HCT116 (cell line): ENCODE data around the gene CLDN10. TPM values are rescaled to one million over a fixed set of nuclear protein-coding genes. Genes with fewer than 3 reads are reported as not detected.

ENCODE experiments used
- ATAC-seq: fragments of 200-7000 bp; cut with Tn5 transposase; 2 replicates; pipeline ENCODE4 v1.9.1; 2020; ENCODE audit warnings: mild to moderate bottlenecking, moderate library complexity
- Bru-seq: library from RNA; stranded (reverse); fragments of 400-500 nt; gene quantifications from one replicate; lab custom pipeline; 2021; lab: Mats Ljungman, UMichigan
- BruChase-seq, 2 experiments: library from RNA; stranded (reverse); fragments of 400-500 nt; gene quantifications; one replicate each; lab custom pipeline; 2021; lab: Mats Ljungman, UMichigan
- BruUV-seq: library from RNA; stranded (reverse); fragments of 400-500 nt; replicated peaks from 2 replicates; lab custom pipeline; 2021; lab: Mats Ljungman, UMichigan
- CTCF ChIA-PET: fragments of 300-600 bp; sonication (Branson Sonifier 250); formaldehyde crosslinking; loops from one replicate; lab custom pipeline; 2021; ENCODE audit warnings: antibody characterized with exemption; lab: Charles Lee
- POLR2A ChIA-PET: fragments of 300-600, 350-600 bp; sonication (Branson Sonifier 250); formaldehyde crosslinking; loops from one replicate; lab custom pipeline; 2021; ENCODE audit warnings: antibody characterized with exemption; lab: Charles Lee
- RAD21 ChIA-PET, 2 experiments: fragments of 300-600 bp; sonication (Branson Sonifier 250); formaldehyde crosslinking; loops; one replicate each; lab custom pipeline; 2023; ENCODE audit warnings: low total read pairs in 2 of 2; ENCODE audit not compliant: uncharacterized antibody in 2 of 2, unreplicated experiment in 2 of 2, low non-redundant PET in 1 of 2; lab: Charles Lee
- DNase-seq: peaks from one replicate; pipeline ENCODE4 v3.0.0-alpha.2; 2010; ENCODE audit warnings: low read depth, low spot score
- H2AFZ ChIP-seq: fragments of 200-600 bp; shearing (Covaris generic), sonication (generic); 2 replicates; pipeline ENCODE4 v1.6.1; 2017; ENCODE audit warnings: low read depth, mixed run types, mixed read lengths, antibody characterized with exemption, low read length; ENCODE audit not compliant: poor library complexity, severe bottlenecking
- H3K27ac ChIP-seq: 2 replicates; pipeline ENCODE4 v1.5.1; 2012; ENCODE audit warnings: low read depth, low read length
- H3K27me3 ChIP-seq: fragments of 200-600 bp; sonication (generic); 2 replicates; pipeline ENCODE4 v1.6.1; 2016; ENCODE audit warnings: mixed run types, low read length, mixed read lengths; ENCODE audit not compliant: insufficient read depth
- H3K36me3 ChIP-seq, 2 experiments: fragments of 200-500 bp in 1 of 2; fragments of 200-600 bp in 1 of 2; sonication (Bioruptor generic) in 1 of 2; sonication (generic) in 1 of 2; 2 replicates each; pipeline versions ENCODE4 v1.5.1 to v1.6.1; 2014 to 2016; ENCODE audit warnings: low read length in 2 of 2, inconsistent platforms in 1 of 2, mixed read lengths in 1 of 2, mixed run types in 1 of 2; ENCODE audit not compliant: insufficient read depth in 2 of 2, control insufficient read depth in 1 of 2
- H3K4me1 ChIP-seq, 2 experiments: fragments of 200-600 bp in 1 of 2; sonication (generic) in 1 of 2; 2 replicates each; pipeline versions ENCODE4 v1.5.1 to v1.6.1; 2012 to 2017; ENCODE audit warnings: low read length in 2 of 2, inconsistent platforms in 1 of 2, mild to moderate bottlenecking in 1 of 2, mixed read lengths in 1 of 2, mixed run types in 1 of 2, moderate library complexity in 1 of 2; ENCODE audit not compliant: insufficient read depth in 2 of 2, control insufficient read depth in 1 of 2
- H3K4me2 ChIP-seq: fragments of 200-600 bp; sonication (generic); 2 replicates; pipeline ENCODE4 v1.6.1; 2017; ENCODE audit warnings: mixed run types, low read length, mixed read lengths
- H3K4me3 ChIP-seq, 2 experiments: fragments of 200-600 bp in 1 of 2; sonication (generic) in 1 of 2; replicated peaks in 1 of 2; 2 replicates each; pipeline ENCODE4 v1.5.1; 2011 to 2016; ENCODE audit warnings: low read length in 2 of 2, control low read depth in 1 of 2, low read depth in 1 of 2, mild to moderate bottlenecking in 1 of 2, mixed read lengths in 1 of 2, mixed run types in 1 of 2
- H3K79me2 ChIP-seq: fragments of 200-600 bp; sonication (generic); 2 replicates; pipeline ENCODE4 v1.6.1; 2017; ENCODE audit warnings: mild to moderate bottlenecking, mixed run types, low read length, moderate library complexity, mixed read lengths; ENCODE audit not compliant: insufficient read depth
- H3K9ac ChIP-seq: fragments of 200-600 bp; sonication (generic); 2 replicates; pipeline ENCODE4 v1.6.1; 2016; ENCODE audit warnings: low read length, mixed read lengths
- H3K9me2 ChIP-seq: fragments of 200-600 bp; sonication (generic), shearing (Covaris generic); 2 replicates; pipeline ENCODE4 v1.6.1; 2017; ENCODE audit warnings: mixed run types, mild to moderate bottlenecking, moderate library complexity; ENCODE audit not compliant: insufficient read depth
- H3K9me3 ChIP-seq, 2 experiments: fragments of 200-500 bp in 1 of 2; fragments of 200-600 bp in 1 of 2; sonication (Bioruptor generic) in 1 of 2; sonication (generic) in 1 of 2; 2 replicates each; pipeline ENCODE4 v1.6.1; 2014 to 2017; ENCODE audit warnings: low read length in 2 of 2, mixed read lengths in 2 of 2, inconsistent platforms in 1 of 2, low read depth in 1 of 2, mild to moderate bottlenecking in 1 of 2, mixed run types in 1 of 2, moderate library complexity in 1 of 2; ENCODE audit not compliant: control insufficient read depth in 1 of 2, insufficient read depth in 1 of 2
- H4K20me1 ChIP-seq: fragments of 200-600 bp; sonication (generic), shearing (Covaris generic); 2 replicates; pipeline ENCODE4 v1.6.1; 2017; ENCODE audit warnings: mixed run types, mild to moderate bottlenecking, moderate library complexity; ENCODE audit not compliant: insufficient read depth
- CBX3 ChIP-seq: IDR thresholded peaks from 2 replicates; pipeline ENCODE4 v1.6.1; 2012; ENCODE audit warnings: low read depth
- CEBPB ChIP-seq: IDR thresholded peaks from 2 replicates; pipeline ENCODE4 v1.6.1; 2012; ENCODE audit warnings: low read depth
- EGR1 ChIP-seq: IDR thresholded peaks from 2 replicates; pipeline ENCODE4 v1.6.1; 2012; ENCODE audit warnings: low read depth
- ELF1 ChIP-seq: IDR thresholded peaks from 2 replicates; pipeline ENCODE4 v1.6.1; 2012; ENCODE audit warnings: low read depth, borderline replicate concordance
- EZH2phosphoT487 ChIP-seq: fragments of 200-600 bp; IDR thresholded peaks from 2 replicates; pipeline ENCODE4 v1.6.1; 2018; ENCODE audit warnings: antibody characterized with exemption, borderline replicate concordance
- JUND ChIP-seq: IDR thresholded peaks from 2 replicates; pipeline ENCODE4 v1.6.1; 2012
- POLR2A ChIP-seq: IDR thresholded peaks from 2 replicates; pipeline ENCODE4 v1.7.0; 2011; ENCODE audit warnings: borderline replicate concordance; ENCODE audit not compliant: insufficient read depth, insufficient read length; ENCODE audit errors: extremely low read depth
- POLR2AphosphoS5 ChIP-seq: IDR thresholded peaks from 2 replicates; pipeline ENCODE4 v1.6.1; 2011; ENCODE audit warnings: mild to moderate bottlenecking, low read depth, low read length, moderate library complexity
- RAD21 ChIP-seq: IDR thresholded peaks from 2 replicates; pipeline ENCODE4 v1.6.1; 2012; ENCODE audit warnings: low read depth, mild to moderate bottlenecking
- SIN3A ChIP-seq: IDR thresholded peaks from 2 replicates; pipeline ENCODE4 v1.6.1; 2012; ENCODE audit warnings: low read depth
- SRF ChIP-seq: IDR thresholded peaks from 2 replicates; pipeline ENCODE4 v1.6.1; 2012; ENCODE audit warnings: low read depth
- TCF7L2 ChIP-seq: IDR thresholded peaks from 2 replicates; pipeline ENCODE4 v1.7.0; 2011; ENCODE audit warnings: borderline replicate concordance, inconsistent platforms; ENCODE audit not compliant: insufficient read depth, insufficient read length; ENCODE audit errors: extremely low read depth
- YY1 ChIP-seq: IDR thresholded peaks from 2 replicates; pipeline ENCODE4 v1.6.1; 2011; ENCODE audit warnings: low read length, low read depth, moderate library complexity, mild to moderate bottlenecking; ENCODE audit not compliant: insufficient replicate concordance; ENCODE audit errors: extremely low read depth
- ZFX ChIP-seq: fragments of 450-650 bp; IDR thresholded peaks from 2 replicates; pipeline ENCODE4 v1.6.1; 2017
- ZNF274 ChIP-seq: fragments of 200-500 bp; sonication (Bioruptor generic); IDR thresholded peaks from 2 replicates; pipeline ENCODE4 v1.6.1; 2014; ENCODE audit warnings: mild to moderate bottlenecking, low read depth, low read length, inconsistent platforms
- intact Hi-C: fragments of 100-400 bp; cut with micrococcal nuclease; formaldehyde crosslinking; loops from 2 replicates; pipeline ENCODE4 v1.10.0; 2022
- long read RNA-seq: library from polyadenylated mRNA; unstranded; transcript quantifications from one replicate; pipeline ENCODE4 v2.0.0, GENCODE V29; 2021; ENCODE audit not compliant: unreplicated experiment
- polyA plus RNA-seq: library from polyadenylated mRNA; unstranded; fragments of >200 nt; gene quantifications from 2 replicates; pipeline ENCODE4 v1.2.1, GENCODE V29; 2012; ENCODE audit warnings: missing spikeins
- total RNA-seq: library from RNA; stranded (reverse); gene quantifications from one replicate; pipeline ENCODE4 v1.2.1, GENCODE V29; 2021; ENCODE audit not compliant: unreplicated experiment
- TF ChIP-seq, protein P1 (sequence below): IDR thresholded peaks from 2 replicates; pipeline ENCODE4 v1.6.1; 2012
- TF ChIP-seq, protein P2 (sequence below): IDR thresholded peaks from 2 replicates; pipeline ENCODE4 v1.6.1; 2011; ENCODE audit warnings: mild to moderate bottlenecking, low read length, moderate library complexity; ENCODE audit not compliant: insufficient replicate concordance; ENCODE audit errors: extremely low read depth

The CLDN10 gene, protein sequence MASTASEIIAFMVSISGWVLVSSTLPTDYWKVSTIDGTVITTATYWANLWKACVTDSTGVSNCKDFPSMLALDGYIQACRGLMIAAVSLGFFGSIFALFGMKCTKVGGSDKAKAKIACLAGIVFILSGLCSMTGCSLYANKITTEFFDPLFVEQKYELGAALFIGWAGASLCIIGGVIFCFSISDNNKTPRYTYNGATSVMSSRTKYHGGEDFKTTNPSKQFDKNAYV
- total RNA-seq (not detected), Bru-seq, nascent RNA (percentile 3 among the genes with signal in this experiment), BruChase-seq, experiment 1, labeled RNA remaining after a 6-hour chase (not detected), BruChase-seq, experiment 2, labeled RNA remaining after a 2-hour chase (percentile 0 among the genes with signal in this experiment)
- polyA plus RNA-seq = not detected in 2 replicates
- long read RNA-seq = 0 reads

DNA sequence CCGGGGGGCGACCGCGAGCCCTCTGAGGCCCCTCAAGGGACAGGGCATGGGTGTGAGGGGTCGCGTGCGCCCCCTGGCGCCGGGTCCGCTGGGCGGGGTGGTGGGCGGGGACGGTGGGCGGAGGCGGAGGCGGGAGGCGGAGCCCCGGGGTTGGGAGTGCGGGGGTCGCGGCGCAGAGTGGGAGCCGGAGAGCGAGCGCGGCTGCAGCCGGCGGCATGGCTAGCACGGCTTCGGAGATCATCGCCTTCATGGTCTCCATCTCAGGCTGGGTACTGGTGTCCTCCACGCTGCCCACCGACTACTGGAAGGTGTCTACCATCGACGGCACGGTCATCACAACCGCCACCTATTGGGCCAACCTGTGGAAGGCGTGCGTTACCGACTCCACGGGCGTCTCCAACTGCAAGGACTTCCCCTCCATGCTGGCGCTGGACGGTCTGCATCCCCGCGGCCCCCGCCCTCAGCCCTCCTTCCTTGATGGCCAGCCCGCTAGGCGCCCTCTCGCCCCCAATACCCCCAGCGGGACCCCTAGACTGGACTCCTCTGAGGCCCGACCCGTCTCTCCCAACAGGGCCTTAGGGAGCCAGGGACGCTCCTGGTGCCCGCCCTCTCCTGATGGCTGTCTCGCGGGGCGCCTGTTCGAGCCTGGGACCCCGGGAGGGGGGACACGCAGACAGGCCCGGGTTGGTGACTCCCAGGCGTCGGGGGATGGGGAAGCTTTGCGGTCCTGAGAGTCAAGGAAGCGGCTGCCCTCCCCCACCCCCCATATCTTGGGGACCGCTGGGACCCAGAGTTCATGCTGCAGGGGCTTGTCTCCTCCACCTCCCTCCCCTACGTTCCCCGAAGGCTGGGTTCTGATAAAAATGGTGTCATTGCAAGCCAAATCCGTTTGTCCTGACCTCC is at the start of gene CLDN10:
Gene CLDN10 (plus strand): TSS at position 182 of the 903 bp plus-strand sequence. CDS start 34 bp downstream, at position 216.
- Histone ChIP-seq H3K4me3 (no peak within 1 kb of the TSS), H3K79me2 (no peaks in the 10 kb centered on the region), H3K9me2 (no peaks in the 10 kb centered on the region), H3K27me3 (0 out of 2 replicates have a peak, but pooled peaks cover 3% of the 10 kb centered on the region), H4K20me1 (no peaks in the 10 kb centered on the region), H2AFZ (no peak within 1 kb of the TSS), H3K9me3 (no peaks in the 10 kb centered on the region), H3K9ac (no peak within 1 kb of the TSS), H3K27ac (no peak within 1 kb of the TSS), H3K4me2 (no peak within 1 kb of the TSS), H3K4me1 (no peaks in the 10 kb centered on the region), H3K36me3 (no peaks in the 10 kb centered on the region)
- RAD21 ChIA-PET = no interaction called here
- intact Hi-C loops = no loop called here
- TF ChIP-seq ZFX = no peak
- ATAC-seq (no peak), DNase-seq (no peak)
- no TSS peak for BruUV-seq
- POLR2A ChIA-PET = no interaction called here
- CTCF ChIA-PET = no interaction called here

DNA sequence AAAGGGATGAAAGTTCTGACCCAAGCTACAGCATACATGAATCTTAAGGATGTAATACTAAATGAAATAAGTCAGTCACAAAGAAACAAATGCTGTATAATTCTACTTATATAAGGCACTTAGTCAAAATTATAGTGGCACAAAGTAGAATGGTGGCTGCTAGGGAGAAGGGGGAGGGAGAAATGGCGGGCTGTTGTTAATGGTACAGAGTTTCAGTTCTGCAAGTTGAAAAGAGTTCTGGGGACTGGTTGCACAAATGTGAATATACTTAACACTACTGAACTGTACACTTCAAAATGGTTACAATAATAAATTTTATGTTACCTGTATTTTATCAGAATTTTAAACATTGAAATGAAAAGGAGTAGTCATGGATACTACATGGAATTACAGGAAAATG is 48.9 kb upstream of the CLDN10 start:
- no TSS peak for BruUV-seq
- ChIA-PET POLR2A (no interaction called here), CTCF (no interaction called here)
- no peak for TF ChIP-seq RAD21
- no peak for TF ChIP-seq SIN3A
- TF ChIP-seq CBX3 = no peak
- TF ChIP-seq SRF = no peak
- no peak for TF ChIP-seq POLR2AphosphoS5
- TF ChIP-seq ZNF274 = no peak
- TF ChIP-seq CEBPB = no peak
- TF ChIP-seq EGR1 = no peak
- no peak for TF ChIP-seq POLR2A
- TF ChIP-seq, protein P1, sequence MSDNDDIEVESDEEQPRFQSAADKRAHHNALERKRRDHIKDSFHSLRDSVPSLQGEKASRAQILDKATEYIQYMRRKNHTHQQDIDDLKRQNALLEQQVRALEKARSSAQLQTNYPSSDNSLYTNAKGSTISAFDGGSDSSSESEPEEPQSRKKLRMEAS = no peak
- TF ChIP-seq ZFX = no peak
- no peak for TF ChIP-seq TCF7L2
- TF ChIP-seq EZH2phosphoT487 = no peak
- no peak for TF ChIP-seq ELF1
- TF ChIP-seq, protein P2, sequence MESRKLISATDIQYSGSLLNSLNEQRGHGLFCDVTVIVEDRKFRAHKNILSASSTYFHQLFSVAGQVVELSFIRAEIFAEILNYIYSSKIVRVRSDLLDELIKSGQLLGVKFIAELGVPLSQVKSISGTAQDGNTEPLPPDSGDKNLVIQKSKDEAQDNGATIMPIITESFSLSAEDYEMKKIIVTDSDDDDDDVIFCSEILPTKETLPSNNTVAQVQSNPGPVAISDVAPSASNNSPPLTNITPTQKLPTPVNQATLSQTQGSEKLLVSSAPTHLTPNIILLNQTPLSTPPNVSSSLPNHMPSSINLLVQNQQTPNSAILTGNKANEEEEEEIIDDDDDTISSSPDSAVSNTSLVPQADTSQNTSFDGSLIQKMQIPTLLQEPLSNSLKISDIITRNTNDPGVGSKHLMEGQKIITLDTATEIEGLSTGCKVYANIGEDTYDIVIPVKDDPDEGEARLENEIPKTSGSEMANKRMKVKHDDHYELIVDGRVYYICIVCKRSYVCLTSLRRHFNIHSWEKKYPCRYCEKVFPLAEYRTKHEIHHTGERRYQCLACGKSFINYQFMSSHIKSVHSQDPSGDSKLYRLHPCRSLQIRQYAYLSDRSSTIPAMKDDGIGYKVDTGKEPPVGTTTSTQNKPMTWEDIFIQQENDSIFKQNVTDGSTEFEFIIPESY = no peak
- no peak for TF ChIP-seq JUND
- no peak for TF ChIP-seq YY1

More for the DNA sequence above, 48.9 kb upstream of the CLDN10 start:
- no peaks in the 10 kb centered on the region for H3K9me3 ChIP-seq
- H3K79me2 ChIP-seq = no peaks in the 10 kb centered on the region
- RAD21 ChIA-PET = no interaction called here
- H3K4me3 ChIP-seq = no peak overlapping the region
- H3K27ac ChIP-seq = no peak overlapping the region
- ATAC-seq (no peak), DNase-seq (no peak)
- no peaks in the 10 kb centered on the region for H3K4me1 ChIP-seq
- intact Hi-C loops = no loop called here
- no peaks in the 10 kb centered on the region for H4K20me1 ChIP-seq
- H3K9ac ChIP-seq = no peak overlapping the region
- H3K27me3 ChIP-seq = no peaks in the 10 kb centered on the region
- no peaks in the 10 kb centered on the region for H3K36me3 ChIP-seq
- H2AFZ ChIP-seq = no peak overlapping the region
- no peaks in the 10 kb centered on the region for H3K9me2 ChIP-seq
- no peak overlapping the region for H3K4me2 ChIP-seq
